Mesendoderm (in vitro differentiated cells): ENCODE results near the gene POLR1B. TPM values are rescaled to one million over a fixed set of nuclear protein-coding genes. Genes with fewer than 3 reads are reported as not detected.

ENCODE experiments used
- small RNA-seq: library from polyadenylated mRNA; stranded (forward); fragments of <200 nt; extraction: miRNeasy Mini kit (QIAGEN cat#:217004); gene quantifications from one replicate; pipeline ENCODE3, GENCODE V24; 2013; ENCODE audit not compliant: insufficient read depth

Gene POLR1B

Small RNA genes within 50 kb of the gene (small RNA-seq; reads per million reads assigned to genes)
- not detected for gene RF00019
